HG03045 (cell line): Measurements from ENCODE around the gene LHFPL6.

Source experiments
- ATAC-seq: cut with Tn5 transposase; IDR thresholded peaks from one replicate; pipeline ENCODE4 v1.9.1; 2021; ENCODE audit warnings: mild to moderate bottlenecking, moderate library complexity; ENCODE audit not compliant: unreplicated experiment

The LHFPL6 gene

GRCh38 chr13:39596176-39596575 is 6.8 kb downstream of the LHFPL6 start:
- no peak for ATAC-seq

GRCh38 chr13:39590466-39591036 is 12.4 kb downstream of the LHFPL6 start:
- no peak for ATAC-seq

- ATAC-seq: no peak
Observed at GRCh38 chr13:39588384-39588783, 14.6 kb downstream of the LHFPL6 start.

GRCh38 chr13:39587939-39588338 is 15.1 kb downstream of the LHFPL6 start:
- no peak for ATAC-seq

DNA sequence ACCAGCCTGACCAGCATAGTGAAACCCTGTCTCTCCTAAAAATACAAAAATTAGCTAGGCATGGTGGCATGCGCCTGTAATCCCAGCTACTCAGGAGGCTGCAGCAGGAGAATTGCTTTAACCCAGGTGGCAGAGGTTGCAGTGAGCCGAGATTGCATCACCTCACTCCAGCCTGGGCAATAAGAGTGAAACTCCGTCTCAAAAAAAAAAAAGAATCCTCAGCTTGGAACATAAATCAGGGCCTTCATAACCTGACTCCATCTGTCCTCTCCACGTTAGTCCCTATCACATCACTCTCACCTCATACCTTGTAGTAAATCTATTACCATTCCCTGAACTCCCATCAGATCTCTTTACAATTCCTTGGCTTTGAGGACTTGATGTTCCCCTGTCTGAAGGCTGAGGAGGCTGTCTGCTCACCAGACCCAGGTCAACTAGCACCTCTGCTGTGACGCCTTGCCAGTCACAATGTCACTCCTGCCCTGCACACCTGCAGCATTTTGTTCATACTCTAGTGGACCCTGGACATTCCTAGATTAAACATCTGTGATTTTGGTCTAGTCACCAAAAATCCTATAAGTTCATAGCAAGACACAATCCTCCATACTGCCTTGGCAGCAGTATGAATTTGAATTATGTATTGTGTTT is 15.9 kb downstream of the LHFPL6 start:
- no peak for ATAC-seq

DNA sequence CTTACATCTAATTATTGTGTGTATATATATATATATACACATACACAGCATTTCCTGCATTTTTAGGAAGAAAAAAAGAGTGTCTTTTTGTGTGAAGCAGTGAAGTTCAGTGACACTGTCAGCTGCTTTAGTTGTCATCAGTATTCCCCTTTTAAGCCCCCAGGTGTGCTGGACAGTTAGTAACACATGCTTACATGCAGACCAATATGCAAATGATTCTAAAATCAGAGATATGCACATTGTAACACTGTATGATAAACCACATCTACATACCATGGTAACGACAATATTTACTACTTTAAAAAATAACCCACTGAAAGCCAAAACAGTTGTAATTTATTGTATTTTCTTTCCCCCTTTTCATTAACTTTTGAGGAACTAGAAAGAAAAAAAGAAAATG is 16.8 kb downstream of the LHFPL6 start:
- ATAC-seq: no peak

DNA sequence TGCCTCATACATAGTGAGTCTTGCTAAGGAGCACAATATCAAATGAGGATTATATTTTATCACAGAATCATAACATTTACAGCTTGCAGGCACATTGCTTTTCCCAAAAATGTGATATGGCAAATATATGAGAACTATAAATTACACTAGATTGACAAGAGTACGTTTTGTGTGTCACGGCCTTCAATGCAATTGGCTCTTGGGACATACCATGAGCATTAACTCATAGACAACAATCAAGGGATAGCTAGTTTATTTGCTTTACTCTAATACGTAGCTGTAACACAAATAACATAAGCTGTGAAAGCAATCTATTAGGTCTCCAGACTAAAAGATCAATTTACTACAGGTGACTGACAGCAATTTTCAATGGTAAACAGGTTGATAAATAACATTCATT is 17.8 kb downstream of the LHFPL6 start:
- ATAC-seq: no peak

DNA sequence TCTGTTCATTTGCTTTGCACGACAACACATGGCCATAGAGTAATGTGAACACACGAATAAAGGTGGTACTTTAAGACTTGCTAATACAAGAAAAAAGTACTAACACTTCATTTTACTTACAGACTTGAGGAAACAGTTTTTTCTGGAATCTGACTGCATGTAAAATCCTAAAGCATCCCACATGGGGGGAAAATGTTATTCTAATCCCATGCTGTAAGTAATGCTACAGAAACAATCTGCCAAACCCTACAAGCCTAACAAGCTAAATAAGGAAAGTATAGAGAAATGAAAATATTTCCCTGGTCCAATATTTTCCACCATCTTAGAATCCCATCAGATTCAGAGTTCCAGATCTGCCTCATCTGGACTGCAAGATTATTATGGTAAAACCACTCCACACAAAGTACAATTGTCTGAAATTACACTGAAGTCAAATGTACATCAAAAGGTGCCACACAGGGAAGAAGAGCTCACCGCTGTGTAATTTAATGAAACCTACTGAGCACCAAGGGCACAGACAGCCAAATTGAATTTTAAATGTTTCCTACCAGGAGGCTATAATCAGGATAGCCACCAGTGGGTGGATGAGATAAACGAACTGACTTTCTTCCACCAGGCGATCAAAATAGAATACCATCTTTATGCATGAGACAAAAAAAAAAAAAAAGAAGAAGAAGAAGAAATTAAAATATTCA is 22.0 kb downstream of the LHFPL6 start:
- no peak for ATAC-seq

GRCh38 chr13:39578821-39579291 is 24.1 kb downstream of the LHFPL6 start:
- no peak for ATAC-seq

- ATAC-seq: no peak
Observed at GRCh38 chr13:39577838-39578491, 25.0 kb downstream of the LHFPL6 start.

DNA sequence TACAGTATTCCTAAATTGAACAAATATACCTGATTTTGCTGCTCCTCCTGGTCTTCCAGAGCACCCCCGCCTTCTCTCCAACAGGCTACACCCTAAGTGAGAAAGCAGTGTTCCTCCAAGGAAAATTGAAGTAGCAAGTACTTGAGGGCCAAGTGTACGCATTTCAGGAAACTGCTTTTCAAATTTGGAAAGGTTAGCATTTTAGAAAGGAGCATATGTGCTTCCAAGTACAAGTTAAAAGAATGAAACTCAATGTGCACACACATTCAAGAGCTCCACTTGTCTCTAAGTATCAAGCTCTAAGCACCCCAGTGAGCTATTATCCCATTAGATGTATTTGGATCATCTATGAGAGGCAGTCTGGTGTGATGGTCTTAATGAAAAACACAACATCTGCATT is 25.8 kb downstream of the LHFPL6 start:
- no peak for ATAC-seq

DNA sequence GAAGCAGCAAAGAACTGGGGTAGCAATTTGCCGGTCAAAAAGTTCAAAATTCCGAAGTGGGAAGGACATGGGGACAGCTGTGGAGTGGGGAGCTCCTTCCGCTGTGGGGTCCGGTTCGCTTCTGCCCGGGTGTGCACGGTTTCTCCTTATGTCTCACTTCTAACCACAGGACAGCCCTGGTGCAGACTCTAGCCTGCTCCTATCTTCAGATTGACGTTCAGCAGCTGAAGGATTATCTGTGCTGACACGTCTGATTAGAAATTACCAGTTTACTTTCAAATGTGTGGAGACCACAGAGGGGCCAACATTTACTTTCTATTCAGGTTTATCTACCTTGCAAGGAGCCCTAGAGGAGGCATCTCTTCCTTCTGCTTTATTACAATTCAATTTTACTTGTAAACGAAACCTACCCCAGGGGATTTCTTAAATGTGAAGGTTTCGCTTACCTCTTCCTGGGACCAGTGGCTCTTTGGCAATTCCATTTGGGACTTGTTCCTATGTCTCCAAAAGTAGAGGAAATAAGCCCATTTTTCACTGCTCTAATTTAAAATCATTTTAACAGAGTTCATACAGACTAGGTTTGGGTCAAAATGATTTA is 27.3 kb downstream of the LHFPL6 start:
- no peak for ATAC-seq

DNA sequence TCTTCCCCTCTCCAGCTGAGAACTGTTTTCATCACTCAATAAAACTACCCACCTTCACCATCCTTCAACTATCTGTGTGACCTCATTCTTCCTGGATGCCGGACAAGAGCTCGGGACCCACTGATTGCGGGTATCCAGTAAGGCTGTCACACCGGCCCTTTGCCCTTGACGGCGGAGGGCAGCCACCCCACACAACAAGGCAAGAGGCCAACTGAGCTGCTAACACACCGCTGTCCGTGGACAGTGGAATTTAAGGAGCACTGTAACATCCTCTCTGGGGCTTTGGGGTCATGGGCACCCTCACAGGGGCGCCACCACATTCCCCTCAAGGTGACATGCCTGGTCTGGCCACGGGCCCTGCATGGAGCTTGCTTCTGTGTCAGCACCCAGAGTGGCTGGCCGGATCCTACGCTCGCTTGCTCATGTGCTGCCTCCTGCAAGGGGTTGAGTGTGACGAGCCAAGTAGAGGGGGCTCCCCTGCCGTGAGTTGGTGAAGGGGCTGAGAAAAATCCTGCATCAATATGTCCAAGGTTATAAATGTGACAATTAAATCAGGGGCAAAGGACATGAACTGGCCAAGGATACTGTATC is 31.4 kb downstream of the LHFPL6 start:
- ATAC-seq: no peak

DNA sequence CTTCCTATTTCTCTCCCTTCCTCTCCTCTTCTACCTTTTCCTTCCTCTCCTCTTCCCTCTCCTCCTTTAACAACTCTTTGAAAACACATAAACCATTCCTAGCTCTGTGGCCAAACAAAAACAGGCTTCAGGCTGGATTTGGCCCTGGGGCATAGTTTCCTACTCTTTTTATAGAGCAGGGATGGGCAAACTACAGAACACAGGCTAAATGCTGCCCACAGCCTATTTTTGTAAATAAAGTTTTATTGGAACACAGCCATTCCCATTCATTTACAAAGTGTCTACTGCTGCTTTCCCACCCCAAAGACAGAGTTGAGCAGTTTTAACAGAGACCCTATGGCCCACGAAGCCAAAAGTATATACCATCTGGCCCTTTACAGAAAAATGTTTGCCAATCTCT is 35.4 kb downstream of the LHFPL6 start:
- ATAC-seq: no peak

DNA sequence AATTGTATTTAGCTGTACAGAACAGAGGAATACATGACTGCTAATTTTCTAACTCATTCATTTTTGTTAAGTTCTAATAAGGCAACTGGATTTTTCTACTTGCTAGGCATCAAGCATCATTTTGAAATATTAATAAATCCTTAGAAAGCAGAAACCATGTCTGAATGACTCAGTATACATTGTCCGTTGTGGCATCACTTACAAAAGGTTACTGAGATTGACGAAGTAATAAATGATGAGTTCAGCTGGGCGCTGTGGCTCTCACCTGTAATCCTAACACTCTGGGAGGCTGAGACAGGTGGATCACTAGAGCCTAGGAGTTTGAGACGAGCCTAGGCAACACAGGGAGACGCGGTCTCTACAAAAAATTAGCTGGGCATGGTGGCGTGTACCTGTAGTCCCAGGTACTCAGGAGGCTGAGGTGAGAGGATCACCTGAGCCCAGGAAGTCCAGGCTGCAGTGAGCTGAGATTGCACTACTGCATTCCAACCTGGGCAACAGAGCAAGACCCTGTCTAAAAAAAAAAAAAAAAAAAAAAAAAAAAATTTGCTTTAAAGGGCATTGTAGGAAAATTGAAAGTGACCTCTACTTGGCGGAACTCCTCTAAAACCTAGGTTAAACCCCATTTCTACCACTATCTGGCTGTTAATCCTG is 36.6 kb downstream of the LHFPL6 start:
- no peak for ATAC-seq

DNA sequence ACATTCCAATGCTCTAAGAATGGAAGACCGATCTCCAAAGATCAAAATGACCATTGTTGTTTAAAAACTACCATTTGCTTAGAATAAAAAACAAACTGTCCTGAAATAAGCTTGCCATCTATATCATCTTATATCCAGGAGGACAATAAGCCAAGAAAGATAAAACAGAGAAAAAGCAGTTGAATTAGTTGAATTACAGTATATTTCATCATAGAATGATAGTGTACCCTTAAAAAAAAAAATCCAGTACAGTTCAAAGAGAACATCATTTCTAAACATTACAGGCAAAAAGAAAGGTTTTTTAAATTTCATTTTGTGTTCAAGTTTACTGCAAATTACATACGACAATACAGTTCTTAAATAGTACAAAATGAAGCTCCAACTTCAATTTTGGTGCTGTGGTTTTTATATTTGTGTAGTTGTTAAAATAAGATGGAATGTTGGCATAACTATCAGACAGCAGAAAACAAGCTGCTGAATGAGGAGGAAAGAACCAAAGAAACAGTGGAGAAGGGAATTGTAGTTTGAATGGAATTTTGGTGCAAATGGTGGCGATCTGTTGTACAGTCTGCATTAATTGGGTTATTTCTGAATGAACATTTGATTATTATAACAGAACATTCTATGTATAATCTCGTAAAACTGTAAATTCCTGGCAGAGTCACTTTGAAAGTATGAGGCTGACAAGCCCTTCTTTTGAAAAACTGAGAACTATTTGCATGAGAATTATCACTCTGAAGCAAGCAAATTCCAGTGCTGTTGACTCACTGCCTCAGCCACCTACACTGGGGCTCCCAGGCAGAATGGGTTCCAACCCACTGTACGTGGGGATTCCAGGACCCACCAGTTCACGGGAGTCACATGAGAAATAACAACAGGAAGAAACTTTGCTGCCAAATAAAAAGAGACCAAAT is 37.7 kb downstream of the LHFPL6 start:
- no peak for ATAC-seq

GRCh38 chr13:39563470-39563735 is 39.6 kb downstream of the LHFPL6 start:
- ATAC-seq: no peak

DNA sequence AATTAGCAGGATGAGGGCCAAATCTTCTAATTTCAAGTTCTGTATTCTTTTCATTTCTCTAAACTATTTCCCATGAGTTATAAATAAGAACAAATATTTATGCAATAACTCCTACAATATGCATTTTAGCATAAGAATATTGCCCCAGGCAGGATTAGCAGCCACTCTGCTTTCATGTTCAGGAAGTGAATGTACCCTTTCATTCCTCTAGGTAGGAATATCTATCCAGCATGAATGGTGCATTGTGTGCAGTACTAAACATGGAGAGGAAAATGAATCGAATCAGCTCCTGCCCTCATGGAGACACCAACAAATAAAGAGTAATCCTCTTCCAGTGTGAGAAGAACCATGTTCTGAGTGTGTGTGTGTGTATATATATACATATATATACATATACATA is 41.0 kb downstream of the LHFPL6 start:
- no peak for ATAC-seq

- no peak for ATAC-seq
Observed at GRCh38 chr13:39559847-39560246, 43.1 kb downstream of the LHFPL6 start.
